GM12891 (cell line): ENCODE measurements around the gene KRT73.

Experiments used
- DNase-seq: peaks from one replicate; pipeline ENCODE4 v3.0.0; 2011; ENCODE audit warnings: low spot score; ENCODE audit not compliant: insufficient read length
- FAIRE-seq: peaks from 2 replicates; lab custom pipeline; 2011; peaks lifted over from hg19 to GRCh38; lab: Jason Lieb, UNC
- PAX5 ChIP-seq: IDR thresholded peaks from 2 replicates; pipeline ENCODE4 v1.6.1; 2011; ENCODE audit warnings: low read length, moderate library complexity, mild to moderate bottlenecking; ENCODE audit not compliant: insufficient read depth, severe bottlenecking
- POLR2A ChIP-seq: IDR thresholded peaks from 2 replicates; pipeline ENCODE4 v1.6.1; 2011; ENCODE audit warnings: low read depth, low read length, control low read depth
- POLR2AphosphoS5 ChIP-seq: IDR thresholded peaks from 2 replicates; pipeline ENCODE4 v1.6.1; 2011; ENCODE audit warnings: low read depth, low read length, control low read depth
- POU2F2 ChIP-seq: IDR thresholded peaks from 2 replicates; pipeline ENCODE4 v1.6.1; 2011; ENCODE audit warnings: low read depth, mild to moderate bottlenecking, control low read depth, low read length, moderate library complexity
- SPI1 ChIP-seq: IDR thresholded peaks from 2 replicates; pipeline ENCODE4 v1.6.1; 2011; ENCODE audit warnings: low read depth, low read length, control low read depth
- TAF1 ChIP-seq: IDR thresholded peaks from 2 replicates; pipeline ENCODE4 v1.6.1; 2011; ENCODE audit warnings: low read depth, low read length, control low read depth

The KRT73 gene

DNA sequence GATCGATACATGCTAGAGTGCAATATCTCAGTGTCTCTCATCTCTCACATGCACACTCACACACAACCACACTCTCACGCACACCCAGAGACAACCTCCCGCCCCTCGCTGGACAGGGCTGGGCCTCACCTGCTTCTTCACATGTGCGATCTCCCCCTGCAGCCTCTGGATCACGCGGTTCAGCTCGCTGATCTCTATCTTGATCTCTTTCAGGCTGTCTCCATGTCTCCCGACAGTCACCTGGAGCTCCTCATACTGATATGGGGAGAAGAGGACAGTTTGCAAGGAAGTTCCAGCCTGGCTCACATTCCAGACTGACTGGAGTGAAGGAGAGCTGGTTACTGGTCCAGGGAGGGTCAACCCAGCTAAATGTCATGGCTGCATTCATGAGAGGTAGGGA, 29.2 kb upstream of the KRT73 start:
- TF ChIP-seq POLR2AphosphoS5: no peak
- TF ChIP-seq POU2F2: no peak
- no peak for TF ChIP-seq PAX5
- no peak for TF ChIP-seq SPI1
- TF ChIP-seq POLR2A: no peak
- TF ChIP-seq TAF1: no peak
- DNase-seq: no peak
- no peak for FAIRE-seq

DNA sequence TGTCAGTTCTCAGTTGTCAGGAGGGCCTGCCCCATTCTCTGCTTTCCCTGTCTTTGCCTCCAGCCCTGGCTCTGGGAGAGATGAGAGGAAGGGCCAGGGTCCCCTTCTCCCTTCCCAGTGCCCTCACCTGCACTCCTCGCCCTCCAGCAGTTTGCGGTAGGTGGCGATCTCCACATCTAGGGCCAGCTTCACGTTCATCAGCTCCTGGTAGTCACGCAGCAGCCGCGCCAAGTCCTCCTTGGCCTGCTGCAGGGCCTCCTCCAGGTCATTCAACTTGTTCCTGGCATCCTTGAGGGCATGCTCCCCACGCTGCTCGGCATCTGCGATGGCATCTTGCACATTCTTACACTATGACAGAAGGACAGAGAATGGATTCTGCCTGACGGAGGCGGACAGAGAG, 28.3 kb upstream of the KRT73 start:
- TF ChIP-seq POU2F2 (no peak), SPI1 (no peak), PAX5 (no peak), POLR2AphosphoS5 (no peak), TAF1 (no peak), POLR2A (no peak)
- DNase-seq: no peak
- no peak for FAIRE-seq

DNA sequence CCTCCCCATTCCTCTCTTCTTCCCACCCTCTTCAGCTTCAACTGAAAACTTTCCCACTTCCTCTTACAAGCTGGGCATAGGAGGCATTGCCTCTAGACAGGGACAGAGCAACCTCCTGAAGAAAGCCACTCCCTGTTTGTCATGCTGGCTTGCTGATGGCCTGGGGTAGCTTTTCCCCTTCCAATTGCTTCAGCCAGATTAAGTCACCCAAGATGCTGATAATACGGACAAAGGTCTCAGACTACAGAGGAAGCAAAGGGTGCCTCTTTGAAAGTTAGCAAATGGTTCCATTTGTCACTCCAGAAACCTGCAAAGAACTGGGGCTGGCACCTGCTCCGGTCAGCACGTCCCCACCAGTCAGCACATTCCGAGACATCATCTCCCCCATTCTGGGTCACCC, 27.6 kb upstream of the KRT73 start:
- FAIRE-seq: no peak
- TF ChIP-seq POU2F2: no peak
- no peak for TF ChIP-seq POLR2AphosphoS5
- peak; percentile 48 for TF ChIP-seq SPI1
- no peak for TF ChIP-seq TAF1

DNA sequence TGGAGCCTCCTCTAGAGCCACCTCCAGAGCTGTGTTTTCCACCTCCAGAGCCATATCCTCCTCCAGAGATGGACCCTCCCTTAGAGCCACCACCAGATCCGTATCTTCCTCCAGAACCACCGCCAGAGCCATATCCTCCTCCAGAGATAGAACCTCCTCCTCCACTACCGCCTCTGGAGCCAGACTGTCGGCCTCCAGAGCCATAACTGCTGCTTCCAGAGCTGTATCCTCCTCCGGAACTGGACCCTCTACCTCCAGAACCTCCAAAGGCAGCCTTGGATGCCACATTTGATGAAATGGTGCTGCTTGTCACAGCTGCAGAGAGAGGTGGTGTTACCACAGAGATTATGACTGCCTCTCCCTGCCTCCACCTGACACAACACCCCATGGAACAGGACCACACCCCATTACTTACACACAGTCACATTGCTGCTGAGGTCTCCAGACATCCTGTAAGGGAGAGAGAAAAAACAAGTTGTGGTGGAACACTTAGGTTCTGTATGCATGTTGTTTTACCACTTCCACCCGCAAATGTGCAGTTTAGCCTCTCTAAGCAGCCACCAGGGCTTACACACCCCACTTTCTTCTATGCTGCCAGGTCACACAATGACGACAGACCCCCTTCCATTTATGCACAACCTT, 26.9 kb upstream of the KRT73 start:
- DNase-seq: no peak
- TF ChIP-seq POU2F2 (no peak), PAX5 (no peak), SPI1 (no peak), POLR2AphosphoS5 (no peak), POLR2A (no peak), TAF1 (no peak)
- no peak for FAIRE-seq

More for the DNA sequence above, 27.6 kb upstream of the KRT73 start:
- DNase-seq: no peak

DNA sequence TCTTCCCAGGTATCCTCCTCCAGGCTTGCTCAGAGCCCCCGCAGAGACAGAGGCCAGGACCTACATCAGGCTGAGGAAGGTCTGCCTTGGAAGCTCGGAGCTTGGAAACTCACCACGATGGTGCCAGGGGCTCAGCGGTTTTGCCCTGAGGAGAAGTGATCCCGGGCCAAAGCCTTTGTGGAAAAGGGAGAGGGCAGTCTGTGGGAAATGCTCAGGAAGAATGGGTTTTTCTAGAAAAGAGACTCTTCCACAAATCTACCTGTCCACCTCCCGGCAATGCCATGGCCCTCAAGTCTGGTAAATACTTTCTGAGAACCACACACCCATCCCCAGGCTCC, 25.7 kb upstream of the KRT73 start:
- DNase-seq (no peak), FAIRE-seq (no peak)
- no peak for TF ChIP-seq PAX5
- TF ChIP-seq POU2F2: no peak
- no peak for TF ChIP-seq TAF1
- no peak for TF ChIP-seq POLR2AphosphoS5
- no peak for TF ChIP-seq SPI1
- no peak for TF ChIP-seq POLR2A

DNA sequence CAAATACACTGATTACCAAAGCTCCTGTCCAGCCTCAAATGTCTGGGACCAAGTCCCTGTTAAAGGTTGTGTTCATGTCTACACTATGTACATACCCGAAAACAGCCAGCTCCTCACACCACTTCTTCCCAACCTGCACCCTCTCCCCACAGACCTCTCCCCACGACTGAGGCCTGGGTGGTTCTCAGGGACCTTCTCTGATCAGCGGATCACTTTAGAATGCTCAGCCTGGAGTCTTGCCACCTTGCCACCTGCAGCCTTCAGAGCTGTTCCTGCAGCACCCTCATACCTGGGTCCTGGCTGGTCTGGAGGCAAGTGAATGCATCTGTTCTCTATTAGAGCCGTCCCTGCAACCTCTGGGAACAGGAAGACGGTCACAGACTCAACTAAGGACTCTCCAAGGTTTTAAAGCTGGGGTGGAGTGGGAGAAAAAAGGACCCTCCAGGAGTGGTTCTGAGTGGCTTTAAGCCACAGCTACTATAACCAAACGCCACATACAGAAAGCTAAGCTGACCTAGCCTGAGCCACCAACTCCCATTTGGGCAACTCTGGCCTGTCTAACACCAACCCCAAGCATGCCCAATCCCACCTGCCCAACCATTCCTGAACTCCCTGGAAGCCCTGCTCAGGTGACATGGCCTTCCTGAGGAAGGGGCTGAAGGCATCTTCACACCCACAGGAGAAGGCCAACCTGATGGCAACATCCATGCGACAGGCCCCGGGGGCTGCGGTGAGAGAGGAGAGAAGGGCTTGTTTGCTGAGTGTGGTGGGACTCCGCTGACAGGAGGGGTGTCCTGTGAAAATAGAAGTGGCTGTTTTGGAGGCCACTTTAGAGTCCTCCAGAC, 25.1 kb upstream of the KRT73 start:
- FAIRE-seq: no peak
- DNase-seq: no peak
- no peak for TF ChIP-seq POLR2AphosphoS5
- no peak for TF ChIP-seq TAF1
- TF ChIP-seq POLR2A: no peak
- TF ChIP-seq SPI1: no peak
- no peak for TF ChIP-seq PAX5
- TF ChIP-seq POU2F2: no peak

DNA sequence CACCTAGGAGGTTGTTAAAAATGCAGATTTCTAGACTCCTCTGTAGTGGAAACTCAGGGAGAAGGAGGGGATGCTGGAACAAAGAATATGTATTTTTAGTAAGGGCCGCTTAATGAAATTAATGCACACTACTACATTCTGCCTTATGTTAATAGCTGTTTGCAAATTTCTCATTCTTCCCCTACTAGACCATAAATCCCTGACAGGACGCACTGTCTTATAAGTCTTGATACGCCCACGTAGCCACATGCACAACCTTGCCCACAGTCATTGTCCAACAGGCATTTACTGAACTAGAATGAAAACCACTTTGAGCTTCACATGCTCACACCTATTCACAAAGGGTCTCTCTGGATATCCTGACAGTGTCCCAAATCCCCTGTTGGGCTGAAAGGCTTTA, 23.1 kb upstream of the KRT73 start:
- FAIRE-seq: no peak
- TF ChIP-seq TAF1 (no peak), PAX5 (no peak)

DNA sequence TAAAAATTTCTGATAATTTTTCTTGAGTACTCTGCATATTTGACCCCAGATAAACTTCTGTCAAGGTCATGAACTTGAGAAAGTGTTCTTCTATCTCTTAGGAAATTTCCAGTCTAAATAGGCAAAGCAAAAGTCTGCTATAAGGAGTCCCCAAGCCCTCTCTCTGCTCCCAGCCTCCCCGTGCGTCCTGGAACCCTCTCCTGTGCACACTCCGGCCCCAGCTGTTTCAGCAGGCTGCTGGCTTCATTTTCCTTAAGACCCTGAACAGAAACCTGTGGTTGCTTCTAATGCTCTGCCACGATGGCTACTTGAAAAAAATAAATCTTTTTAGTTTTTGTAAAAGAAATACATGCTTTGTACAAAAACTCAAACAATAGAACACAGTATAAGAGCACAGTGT, 18.9 kb upstream of the KRT73 start:
- no peak for TF ChIP-seq POU2F2
- FAIRE-seq (no peak), DNase-seq (no peak)

More for the DNA sequence above, 23.1 kb upstream of the KRT73 start:
- DNase-seq: no peak

DNA sequence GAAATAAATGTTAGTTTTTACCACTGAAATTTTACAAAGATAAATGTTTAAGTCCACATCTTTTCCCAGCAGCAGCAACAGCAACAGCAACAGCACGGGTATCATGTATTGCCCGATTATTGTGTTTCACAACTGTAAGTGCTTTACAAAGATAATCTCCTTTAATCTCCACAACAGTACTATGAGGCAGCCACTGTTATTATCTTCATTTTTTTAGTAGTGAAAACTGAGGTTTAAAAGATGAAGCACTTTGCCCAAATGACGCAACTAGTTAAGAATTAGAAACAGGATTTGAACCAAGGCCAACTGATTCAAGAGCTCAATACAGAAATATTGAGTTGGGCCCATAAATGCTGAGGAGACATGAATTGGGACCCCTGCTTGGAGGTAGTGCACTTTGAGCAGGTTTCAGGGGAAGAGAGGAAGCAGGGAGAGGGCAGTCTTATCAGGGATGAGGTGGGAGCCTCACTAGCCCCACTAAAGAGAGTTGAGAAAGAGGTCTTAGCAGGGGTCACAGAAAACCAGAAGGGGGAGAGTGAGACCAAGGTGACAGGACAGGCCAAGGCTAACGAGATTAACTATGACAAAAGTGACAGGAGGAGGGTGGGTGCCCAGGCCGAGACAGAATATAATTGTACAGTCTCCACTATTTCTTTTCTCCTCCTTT, 18.4 kb upstream of the KRT73 start:
- FAIRE-seq (no peak), DNase-seq (no peak)
- TF ChIP-seq POLR2A: no peak
- TF ChIP-seq SPI1: no peak
- no peak for TF ChIP-seq PAX5
- TF ChIP-seq POU2F2: no peak
- no peak for TF ChIP-seq TAF1
- no peak for TF ChIP-seq POLR2AphosphoS5
